ENCODE results near the gene TMOD1.

TMOD1 gene

DNA sequence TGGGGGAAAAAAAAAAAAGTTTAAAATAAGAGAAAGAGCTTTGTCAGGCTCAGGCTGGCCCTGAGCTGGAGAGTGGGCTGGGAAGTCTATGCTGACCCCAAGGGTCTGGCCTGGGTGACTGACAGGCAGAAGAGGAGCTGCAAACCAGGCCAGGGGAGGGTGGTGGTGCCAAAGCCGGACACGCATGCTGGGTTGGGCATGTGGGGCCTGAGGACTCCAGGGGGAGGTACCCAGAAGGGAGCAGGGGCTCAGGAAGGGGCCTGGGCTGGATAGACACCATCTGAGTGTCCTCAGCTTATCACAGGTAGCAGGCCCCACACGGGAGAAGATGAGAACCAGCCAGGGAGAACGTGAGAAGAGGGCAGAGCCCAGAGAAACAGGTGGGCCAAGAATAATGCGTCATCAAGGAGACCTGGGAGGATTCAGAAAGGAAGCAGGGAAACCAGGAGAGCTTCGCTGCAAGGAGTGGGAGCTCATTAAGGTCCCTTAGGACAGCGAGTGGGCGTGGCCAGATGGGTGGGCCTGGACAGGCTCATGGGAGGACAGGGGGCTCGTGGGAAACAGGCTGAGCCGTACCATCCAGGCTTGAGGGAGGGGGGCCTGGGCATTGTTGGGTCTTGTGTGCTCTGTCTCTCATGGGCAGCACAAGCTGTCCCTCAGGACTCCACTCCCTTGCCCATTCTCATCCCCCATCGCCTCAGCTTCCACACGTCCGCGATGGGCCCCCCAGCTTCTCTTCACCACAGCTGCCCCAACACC, 16.0 kb downstream of the TMOD1 start:
- Mint-ChIP-seq H3K27ac (no peak overlapping the region), H3K4me1 (ENCODE audit: low read depth) (no peaks in the 10 kb centered on the region)
- intact Hi-C loops (cut with micrococcal nuclease), result no loop called here

DNA sequence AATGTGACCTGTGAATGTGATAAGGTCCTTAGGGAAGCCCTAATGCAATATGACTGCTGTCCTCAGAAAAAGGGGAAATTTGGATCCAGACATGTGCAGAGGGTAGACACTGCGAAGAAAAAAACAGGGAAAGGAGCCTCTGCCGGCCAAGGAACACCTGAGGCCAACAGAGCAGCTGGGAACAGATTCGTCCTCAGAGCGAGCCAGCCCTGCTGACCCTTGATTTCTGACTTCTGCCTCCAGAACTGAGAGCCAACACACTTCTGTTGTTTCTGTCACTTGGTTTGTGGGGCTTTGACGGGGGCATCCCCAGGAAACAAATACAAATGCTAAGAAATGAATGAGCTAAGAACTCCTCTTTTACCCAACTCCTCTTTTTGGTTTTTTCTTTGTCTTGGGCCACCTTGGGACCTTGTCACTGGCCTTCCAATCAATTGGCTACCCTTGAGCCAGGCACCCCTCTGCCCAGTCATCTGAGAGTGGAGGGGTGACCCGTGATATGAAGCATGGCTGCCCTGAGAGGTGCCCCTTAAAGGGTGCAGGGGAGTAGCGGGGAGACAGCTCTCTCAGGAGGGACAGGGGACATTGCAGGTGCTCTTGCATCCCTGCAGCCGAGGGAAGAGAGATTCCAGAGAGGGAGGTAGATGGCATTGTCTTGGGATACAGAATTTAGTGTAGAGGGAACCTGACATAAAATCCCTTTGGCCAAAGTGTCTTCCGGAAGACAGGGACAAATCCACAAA, 16.9 kb downstream of the TMOD1 start:
- Mint-ChIP-seq H3K4me3 (no peak overlapping the region), H3K27ac (no peak overlapping the region), H3K4me1 (ENCODE audit: low read depth) (no peaks in the 10 kb centered on the region), H3K9me3 (no peaks in the 10 kb centered on the region), H3K36me3 (ENCODE audit: low read depth) (no peaks in the 10 kb centered on the region), H3K27me3 (peaks cover 29% of the 10 kb centered on the region)
- intact Hi-C loops (cut with micrococcal nuclease), result no loop called here

More for the DNA sequence above, 16.0 kb downstream of the TMOD1 start:
- no peak overlapping the region for H3K4me3 Mint-ChIP-seq
- H3K27me3 Mint-ChIP-seq, result peaks cover 29% of the 10 kb centered on the region
- H3K9me3 Mint-ChIP-seq, result no peaks in the 10 kb centered on the region
- no peaks in the 10 kb centered on the region for H3K36me3 Mint-ChIP-seq (ENCODE audit: low read depth)

DNA sequence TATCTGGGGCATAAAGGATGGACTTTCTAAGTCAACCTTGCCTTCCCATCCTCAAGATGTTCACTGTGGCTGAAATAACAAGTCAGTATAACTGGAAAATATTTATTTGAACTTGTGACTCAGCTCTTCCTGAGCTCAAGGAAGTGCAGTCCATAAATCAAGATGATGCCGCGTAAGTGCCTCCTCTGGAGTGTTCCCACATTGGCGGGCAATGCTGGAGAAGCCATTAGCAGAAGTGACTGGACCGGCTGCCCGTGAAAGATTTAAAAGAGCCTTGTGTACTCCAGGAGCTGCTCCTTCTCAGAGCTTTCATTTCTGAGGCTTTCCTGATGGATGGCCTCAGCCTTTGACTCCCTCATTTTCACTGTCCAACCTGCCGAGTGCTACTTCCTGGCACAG, 17.4 kb downstream of the TMOD1 start:
- Mint-ChIP-seq H3K9me3 (no peaks in the 10 kb centered on the region), H3K27me3 (peaks cover 29% of the 10 kb centered on the region)

DNA sequence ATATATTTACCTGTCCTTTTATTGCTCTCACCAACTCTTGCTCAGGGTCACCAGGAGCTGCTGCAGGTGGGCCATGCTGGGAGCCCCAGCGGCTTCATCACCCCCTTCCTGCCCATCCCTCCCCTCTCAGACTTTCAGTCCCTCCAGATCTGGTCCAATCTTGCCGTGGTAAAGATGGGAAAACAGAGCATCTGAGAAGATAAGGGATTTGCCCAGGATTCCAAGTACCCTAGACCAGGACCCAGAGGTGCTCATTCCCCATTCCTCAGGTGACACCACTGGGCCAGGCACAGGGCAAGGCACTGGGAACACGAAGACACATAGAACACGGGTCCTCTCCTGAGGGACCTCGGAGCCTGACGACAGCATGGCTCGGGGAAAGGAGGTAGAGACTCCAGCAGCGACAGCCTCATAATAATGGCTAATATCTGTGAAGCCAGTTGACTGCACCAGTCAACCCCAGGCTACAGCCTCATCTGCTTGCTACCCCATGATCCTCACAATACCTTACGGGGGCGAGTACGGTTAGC, 18.0 kb downstream of the TMOD1 start:
- Mint-ChIP-seq H3K27ac (no peak overlapping the region), H3K4me1 (ENCODE audit: low read depth) (no peaks in the 10 kb centered on the region), H3K36me3 (ENCODE audit: low read depth) (no peaks in the 10 kb centered on the region), H3K27me3 (peaks cover 29% of the 10 kb centered on the region), H3K4me3 (no peak overlapping the region), H3K9me3 (no peaks in the 10 kb centered on the region)
- intact Hi-C loops (cut with micrococcal nuclease), result no loop called here

More for the DNA sequence above, 17.4 kb downstream of the TMOD1 start:
- H3K36me3 Mint-ChIP-seq (ENCODE audit: low read depth), result no peaks in the 10 kb centered on the region
- no peaks in the 10 kb centered on the region for H3K4me1 Mint-ChIP-seq (ENCODE audit: low read depth)
- no peak overlapping the region for H3K4me3 Mint-ChIP-seq
- H3K27ac Mint-ChIP-seq, result no peak overlapping the region
- intact Hi-C loops (cut with micrococcal nuclease), result no loop called here

DNA sequence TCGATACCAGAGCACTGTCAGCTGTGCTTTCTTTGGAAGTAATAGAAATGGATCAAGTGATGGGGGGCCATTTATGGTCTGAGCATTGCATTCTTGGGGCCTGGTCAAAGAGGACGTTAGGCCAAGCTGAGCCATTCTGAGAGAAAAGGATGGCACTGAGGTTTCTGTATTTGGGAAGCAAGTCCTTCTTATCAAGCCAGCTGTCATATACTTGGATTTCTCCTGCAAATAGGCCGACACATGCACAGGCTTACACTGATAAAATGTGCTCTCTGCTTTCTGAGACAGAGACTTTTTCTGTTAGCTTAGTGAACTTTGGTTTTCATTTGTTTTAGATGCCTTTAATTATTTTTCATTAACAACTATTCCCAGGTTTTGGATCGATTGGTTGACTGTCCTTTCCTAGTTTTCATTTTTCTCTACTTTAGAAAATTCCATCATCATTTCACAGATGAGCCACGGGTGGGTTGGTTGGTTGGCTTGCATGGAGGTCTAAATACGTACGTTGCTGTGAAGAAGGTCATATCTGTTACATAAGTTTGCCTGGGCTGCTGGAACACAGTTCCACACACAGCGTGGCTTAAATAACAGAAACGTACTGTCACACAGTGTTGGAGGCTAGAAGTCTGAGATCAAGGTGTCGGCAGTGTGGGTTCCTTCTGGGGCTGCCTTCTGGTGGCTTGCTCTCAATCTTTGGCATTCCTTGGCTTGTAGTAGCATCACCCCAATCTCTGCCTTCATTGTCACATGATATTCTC, 20.3 kb downstream of the TMOD1 start:
- Mint-ChIP-seq H3K27me3 (peaks cover 29% of the 10 kb centered on the region), H3K4me1 (ENCODE audit: low read depth) (no peaks in the 10 kb centered on the region), H3K9me3 (no peaks in the 10 kb centered on the region), H3K27ac (no peak overlapping the region), H3K4me3 (no peak overlapping the region), H3K36me3 (ENCODE audit: low read depth) (no peaks in the 10 kb centered on the region)
- intact Hi-C loops (cut with micrococcal nuclease), result no loop called here

DNA sequence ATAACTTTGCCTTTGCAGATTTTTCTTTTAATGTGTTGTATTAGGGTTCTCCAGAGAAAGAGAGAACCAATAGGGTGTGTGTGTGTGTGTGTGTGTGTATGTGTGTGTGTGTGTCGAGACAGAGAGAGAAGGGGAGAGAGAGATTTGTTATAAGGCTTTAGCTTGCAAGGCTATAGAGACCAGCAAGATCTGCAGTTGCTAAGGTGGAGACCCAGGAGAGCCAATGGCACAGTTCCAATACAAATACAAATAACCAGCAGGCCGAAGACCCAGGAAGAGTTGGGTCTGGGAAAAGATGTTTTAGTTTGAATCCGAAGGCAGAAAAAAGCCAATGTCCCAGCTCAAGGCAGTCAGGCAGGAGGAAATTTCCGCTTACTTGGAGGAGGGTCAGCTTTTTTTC, 23.0 kb downstream of the TMOD1 start:
- Mint-ChIP-seq H3K4me3 (no peak overlapping the region), H3K27me3 (peaks cover 6% of the 10 kb centered on the region), H3K27ac (no peak overlapping the region), H3K9me3 (no peaks in the 10 kb centered on the region), H3K36me3 (ENCODE audit: low read depth) (no peaks in the 10 kb centered on the region), H3K4me1 (ENCODE audit: low read depth) (no peaks in the 10 kb centered on the region)
- intact Hi-C loops (cut with micrococcal nuclease), result no loop called here

DNA sequence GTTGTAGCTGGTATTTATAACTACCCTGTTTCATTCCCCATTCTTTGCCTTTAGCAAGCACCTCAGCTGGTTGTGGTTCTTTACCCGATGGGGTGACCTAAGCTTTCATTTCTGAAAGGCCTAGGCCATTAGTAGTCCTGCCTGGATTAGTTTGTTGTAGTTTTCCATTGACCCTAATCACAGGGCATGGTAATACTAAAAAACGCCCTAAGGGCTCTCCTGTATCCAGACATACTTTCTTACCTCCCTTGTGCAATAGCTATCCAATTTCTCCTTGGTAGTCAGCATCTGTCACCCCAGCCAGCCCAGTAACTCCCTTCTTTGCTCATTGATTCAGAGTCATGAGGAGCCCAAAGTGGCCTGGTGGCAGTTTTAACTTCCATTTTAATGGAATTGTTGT, 24.0 kb downstream of the TMOD1 start:
- H3K4me3 Mint-ChIP-seq, result no peak overlapping the region
- intact Hi-C loops (cut with micrococcal nuclease), result no loop called here
- H3K27me3 Mint-ChIP-seq, result no peaks in the 10 kb centered on the region
- no peak overlapping the region for H3K27ac Mint-ChIP-seq
- H3K9me3 Mint-ChIP-seq, result no peaks in the 10 kb centered on the region
- no peaks in the 10 kb centered on the region for H3K4me1 Mint-ChIP-seq (ENCODE audit: low read depth)
- no peaks in the 10 kb centered on the region for H3K36me3 Mint-ChIP-seq (ENCODE audit: low read depth)

DNA sequence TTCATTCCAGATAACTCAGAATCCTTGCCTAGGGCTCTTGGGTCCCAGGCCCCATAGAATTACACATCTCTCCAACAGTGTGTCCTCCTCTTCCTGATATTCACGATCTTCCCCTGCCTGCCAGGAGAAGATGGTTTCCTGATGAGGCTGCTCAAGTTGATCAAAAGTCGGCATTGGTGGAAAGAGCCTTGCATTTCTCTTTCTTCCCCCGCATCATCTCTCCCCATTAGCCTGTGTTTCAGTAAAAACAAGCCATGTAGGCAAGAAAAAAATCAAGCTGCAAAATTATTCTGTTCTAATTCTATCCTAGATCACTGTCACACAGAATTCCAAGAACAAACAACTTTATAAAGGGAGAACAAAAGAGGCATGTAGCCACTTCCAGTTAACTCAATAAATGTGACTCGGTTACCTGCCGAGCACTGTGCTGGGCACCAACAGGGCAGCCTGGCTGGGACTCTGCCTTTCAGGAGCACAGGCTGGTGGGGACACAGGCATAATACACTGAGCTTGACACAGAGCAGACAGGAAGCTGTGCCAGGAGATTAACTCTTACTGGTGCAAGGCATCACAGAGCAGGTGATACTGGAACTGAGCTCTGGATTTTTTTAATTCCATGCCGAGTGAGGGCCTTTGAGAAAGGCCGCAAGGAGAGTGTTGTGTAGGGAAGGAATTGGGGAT, 25.6 kb downstream of the TMOD1 start:
- Mint-ChIP-seq H3K27me3 (no peaks in the 10 kb centered on the region), H3K9me3 (no peaks in the 10 kb centered on the region), H3K4me1 (ENCODE audit: low read depth) (no peaks in the 10 kb centered on the region), H3K36me3 (ENCODE audit: low read depth) (no peaks in the 10 kb centered on the region), H3K4me3 (no peak overlapping the region), H3K27ac (no peak overlapping the region)
- intact Hi-C loops (cut with micrococcal nuclease), result no loop called here

DNA sequence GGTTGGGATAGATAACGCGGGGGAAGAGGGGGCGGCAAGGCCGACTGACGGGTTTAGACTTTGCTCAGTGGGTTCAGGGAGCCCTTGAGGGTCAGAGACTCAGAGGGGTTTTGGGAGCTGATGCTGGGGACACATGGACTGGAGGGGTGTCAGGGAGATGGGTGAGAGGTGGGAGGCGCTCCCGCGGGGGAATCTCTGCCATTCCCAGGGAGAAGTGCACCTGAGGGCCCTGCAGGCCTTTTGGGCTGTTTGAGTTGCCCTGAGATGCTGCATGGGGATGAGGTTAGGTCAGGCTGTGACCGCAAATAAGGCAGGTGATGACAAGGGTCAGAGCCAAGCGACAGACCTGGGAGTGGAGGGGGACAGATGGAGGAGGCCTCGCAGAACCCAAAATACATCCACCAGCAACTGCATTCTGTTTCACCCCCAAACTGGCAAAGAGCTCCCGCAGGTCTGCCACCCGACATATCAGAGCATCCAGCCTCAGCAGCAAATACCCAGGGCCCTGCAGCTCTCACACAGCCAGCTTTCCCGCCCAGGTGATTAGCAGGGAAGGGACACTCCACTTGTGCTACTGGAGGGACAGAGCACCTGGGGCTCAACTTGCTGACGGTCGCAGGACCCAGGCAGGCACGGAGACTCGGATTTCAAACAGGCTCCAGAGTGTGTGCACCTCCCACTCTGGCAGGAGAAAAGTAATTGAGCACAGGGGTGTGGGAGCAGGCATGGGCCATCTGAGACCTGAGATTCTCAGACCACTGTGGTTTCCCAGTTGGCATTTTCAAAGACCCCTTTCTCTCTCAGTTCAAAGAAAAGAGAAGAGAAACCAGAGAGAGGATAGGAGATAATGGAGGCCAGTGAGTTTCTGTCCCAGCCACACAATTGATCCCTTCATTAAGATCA, 26.4 kb downstream of the TMOD1 start:
- H3K27ac Mint-ChIP-seq, result no peak overlapping the region
- H3K27me3 Mint-ChIP-seq, result no peaks in the 10 kb centered on the region
- H3K4me1 Mint-ChIP-seq (ENCODE audit: low read depth), result no peaks in the 10 kb centered on the region

DNA sequence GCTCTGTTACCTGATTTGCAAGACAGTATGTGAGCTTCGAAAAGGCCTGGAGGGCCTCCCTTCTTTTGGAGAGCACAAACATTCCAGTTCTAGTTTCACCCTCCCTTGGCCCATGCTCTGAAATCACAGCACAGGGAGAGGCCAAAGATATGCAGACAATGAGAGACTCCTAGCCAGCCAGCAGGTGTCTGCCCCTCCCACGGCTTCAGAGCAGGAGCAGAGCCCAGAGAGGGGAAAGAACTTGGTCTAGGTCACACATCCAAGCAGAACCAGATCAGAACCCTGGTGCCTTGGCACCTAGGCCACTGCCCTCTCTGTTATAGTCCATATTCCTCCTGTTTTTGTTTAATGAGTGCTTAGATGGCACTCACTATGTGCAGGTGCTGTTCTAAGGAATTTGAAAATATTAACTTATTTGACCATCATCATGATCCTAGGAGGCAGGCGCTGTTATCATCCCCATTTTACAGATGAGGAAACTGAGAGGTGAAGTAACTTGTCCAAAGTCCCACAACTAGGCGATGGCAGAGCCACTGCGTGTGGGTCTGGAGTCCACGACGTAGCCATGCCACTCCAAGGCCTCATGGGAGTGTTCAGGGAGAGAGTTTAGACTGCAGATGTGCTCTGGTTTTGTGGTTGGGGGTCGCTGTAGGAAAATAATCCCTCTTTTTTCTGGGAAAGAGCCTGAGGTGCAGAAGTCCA, 27.2 kb downstream of the TMOD1 start:
- intact Hi-C loops (cut with micrococcal nuclease), result no loop called here
- Mint-ChIP-seq H3K9me3 (no peaks in the 10 kb centered on the region), H3K27ac (no peak overlapping the region), H3K4me3 (no peak overlapping the region), H3K27me3 (no peaks in the 10 kb centered on the region), H3K36me3 (ENCODE audit: low read depth) (no peaks in the 10 kb centered on the region), H3K4me1 (ENCODE audit: low read depth) (no peaks in the 10 kb centered on the region)

More for the DNA sequence above, 26.4 kb downstream of the TMOD1 start:
- intact Hi-C loops (cut with micrococcal nuclease), result no loop called here
- no peaks in the 10 kb centered on the region for H3K36me3 Mint-ChIP-seq (ENCODE audit: low read depth)
- H3K9me3 Mint-ChIP-seq, result no peaks in the 10 kb centered on the region
- H3K4me3 Mint-ChIP-seq, result no peak overlapping the region

DNA sequence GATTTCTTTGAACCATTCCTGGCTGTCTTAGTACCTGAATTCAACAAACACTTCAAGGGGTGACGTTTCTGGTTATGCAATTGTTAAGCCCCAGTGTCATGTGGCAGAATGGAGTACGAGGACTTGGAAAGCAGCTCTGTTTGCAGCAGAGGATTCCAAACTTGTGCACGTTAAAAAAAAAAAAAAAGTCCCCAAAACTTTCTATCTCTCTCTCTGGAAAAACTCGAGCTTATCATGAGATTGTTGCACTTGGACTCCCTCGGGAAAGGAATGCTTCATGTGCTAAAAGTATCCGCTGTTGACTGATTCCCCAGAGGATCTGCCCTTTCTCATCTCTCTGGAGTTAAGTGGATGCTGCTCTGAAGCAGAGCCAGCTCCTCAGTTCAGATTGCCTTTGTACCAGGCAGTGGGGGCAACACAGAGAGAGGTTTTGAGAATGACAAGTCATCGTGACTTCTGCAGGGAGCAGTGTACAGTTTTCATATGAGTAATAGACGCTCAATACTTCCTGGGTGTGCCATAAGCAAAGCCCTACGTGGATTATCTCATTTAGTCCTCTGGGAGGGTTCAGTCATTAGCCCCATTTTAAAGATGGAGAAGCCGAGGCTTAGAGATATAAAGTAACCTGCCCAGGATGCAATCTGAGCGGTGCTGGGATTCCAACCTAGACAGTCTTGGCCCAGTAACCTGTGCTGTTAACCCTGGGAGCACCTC, 28.1 kb downstream of the TMOD1 start:
- no peaks in the 10 kb centered on the region for H3K27me3 Mint-ChIP-seq
- H3K9me3 Mint-ChIP-seq, result no peaks in the 10 kb centered on the region
- H3K4me1 Mint-ChIP-seq (ENCODE audit: low read depth), result no peaks in the 10 kb centered on the region
- no peaks in the 10 kb centered on the region for H3K36me3 Mint-ChIP-seq (ENCODE audit: low read depth)
- H3K4me3 Mint-ChIP-seq, result no peak overlapping the region
- peak overlapping the region; percentile 29 for H3K27ac Mint-ChIP-seq
- intact Hi-C loops (cut with micrococcal nuclease), result no loop called here

DNA sequence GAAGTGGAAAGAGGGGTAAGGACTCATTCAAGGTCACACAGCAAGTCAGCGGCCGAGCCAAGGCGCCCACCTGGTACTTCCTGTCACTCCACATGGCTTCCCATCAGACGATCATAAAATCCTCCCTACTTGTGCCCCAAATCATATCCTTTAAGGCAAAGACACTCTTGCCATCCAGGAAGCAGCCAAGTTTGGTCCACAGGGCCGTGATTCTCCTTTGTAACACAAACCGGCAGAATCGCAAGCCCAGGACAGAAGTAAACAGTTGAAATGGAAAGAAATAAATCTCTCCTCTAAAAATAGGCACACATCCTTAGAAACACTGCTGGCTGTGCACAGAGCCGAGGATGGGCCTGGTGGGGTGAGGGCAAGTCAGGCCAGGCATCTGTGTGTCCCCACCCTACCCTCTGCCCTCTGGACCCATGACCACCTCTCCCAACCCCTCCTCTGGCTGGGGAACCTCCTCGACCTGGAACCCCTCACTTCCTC, 30.5 kb downstream of the TMOD1 start:
- Mint-ChIP-seq H3K27me3 (no peaks in the 10 kb centered on the region), H3K27ac (no peak overlapping the region), H3K4me1 (ENCODE audit: low read depth) (no peaks in the 10 kb centered on the region), H3K9me3 (no peaks in the 10 kb centered on the region), H3K4me3 (no peak overlapping the region), H3K36me3 (ENCODE audit: low read depth) (no peaks in the 10 kb centered on the region)
- intact Hi-C loops (cut with micrococcal nuclease), result no loop called here

Measured in dendritic cell treated with granulocyte-macrophage colony-stimulating factor and Interleukin-4, amounts not matched to agents 40 ng/mL and 50 ng/mL, for 4 days (primary cell).